Mesendoderm (in vitro differentiated cells): ENCODE measurements around the gene CLEC18B.

Experiments
- DNase-seq: peaks from one replicate; pipeline ENCODE4 v3.0.0; 2013
- H2AK5ac ChIP-seq: 2 replicates; pipeline ENCODE4 v1.6.1; 2013; ENCODE audit warnings: low read length, inconsistent platforms
- H2BK120ac ChIP-seq: 2 replicates; pipeline ENCODE4 v1.6.1; 2013; ENCODE audit warnings: low read depth, mild to moderate bottlenecking, low read length, moderate library complexity, mixed read lengths
- H2BK15ac ChIP-seq: replicated peaks from 2 replicates; pipeline ENCODE4 v1.6.1; 2013; ENCODE audit warnings: low read depth, mild to moderate bottlenecking, moderate library complexity
- H2BK5ac ChIP-seq: 2 replicates; pipeline ENCODE4 v1.6.1; 2013; ENCODE audit warnings: low read length, inconsistent platforms
- H3K18ac ChIP-seq: 2 replicates; pipeline ENCODE4 v1.6.1; 2013; ENCODE audit warnings: mild to moderate bottlenecking, low read length, mixed read lengths
- H3K23ac ChIP-seq: one replicate; pipeline ENCODE4 v1.6.1; 2013; ENCODE audit warnings: low read length
- H3K27ac ChIP-seq: 2 replicates; pipeline ENCODE4 v1.5.1; 2013; ENCODE audit warnings: low read depth, mild to moderate bottlenecking, inconsistent platforms, low read length, moderate library complexity
- H3K27me3 ChIP-seq: 2 replicates; pipeline ENCODE4 v1.6.1; 2013; ENCODE audit warnings: low read length, control low read depth, mild to moderate bottlenecking, inconsistent platforms; ENCODE audit not compliant: insufficient read depth, poor library complexity
- H3K36me3 ChIP-seq: 2 replicates; pipeline ENCODE4 v1.6.1; 2013; ENCODE audit warnings: low read length, inconsistent platforms; ENCODE audit not compliant: control insufficient read depth, insufficient read depth
- H3K4ac ChIP-seq: one replicate; pipeline ENCODE4 v1.6.1; 2013; ENCODE audit warnings: low read depth, mild to moderate bottlenecking, low read length, moderate library complexity
- H3K4me1 ChIP-seq: 2 replicates; pipeline ENCODE4 v1.6.1; 2013; ENCODE audit warnings: low read depth, low read length, inconsistent platforms; ENCODE audit not compliant: control insufficient read depth
- H3K4me2 ChIP-seq: 2 replicates; pipeline ENCODE4 v1.6.1; 2013; ENCODE audit warnings: low read length
- H3K4me3 ChIP-seq: 2 replicates; pipeline ENCODE4 v1.5.1; 2013; ENCODE audit warnings: mild to moderate bottlenecking, low read length
- H3K56ac ChIP-seq: one replicate; pipeline ENCODE4 v1.6.1; 2013; ENCODE audit warnings: low read length
- H3K79me1 ChIP-seq: 2 replicates; pipeline ENCODE4 v1.6.1; 2013; ENCODE audit warnings: low read length, inconsistent platforms
- H3K79me2 ChIP-seq: 2 replicates; pipeline ENCODE4 v1.6.1; 2013; ENCODE audit warnings: mild to moderate bottlenecking, low read length; ENCODE audit not compliant: control insufficient read depth, insufficient read depth
- H3K9ac ChIP-seq: 2 replicates; pipeline ENCODE4 v1.6.1; 2013; ENCODE audit warnings: low read length, inconsistent platforms
- H4K5ac ChIP-seq: one replicate; pipeline ENCODE4 v1.6.1; 2013; ENCODE audit warnings: low read length
- H4K8ac ChIP-seq: one replicate; pipeline ENCODE4 v1.6.1; 2013; ENCODE audit warnings: low read depth, mild to moderate bottlenecking, control low read depth, low read length, moderate library complexity
- WGBS: extraction: QIAGEN DNeasy Blood & Tissue Kit; methylation state at CpG from one replicate; pipeline ENCODE4 v1.1.7; 2013; ENCODE audit warnings: low lambda C conversion rate, missing lambda C conversion rate; ENCODE audit not compliant: insufficient coverage; ENCODE audit errors: extremely low coverage; 5-methylcytosine and 5-hydroxymethylcytosine counted together

The CLEC18B gene

GRCh38 chr16:74455619-74456289 is 34.5 kb upstream of the CLEC18B start:
- Histone ChIP-seq H3K79me1 (no peaks in the 10 kb centered on the region), H2BK120ac (no peak overlapping the region), H3K27ac (no peak overlapping the region), H4K8ac (no peak overlapping the region), H4K5ac (no peak overlapping the region), H3K56ac (no peak overlapping the region), H2BK5ac (no peak overlapping the region), H3K9ac (no peak overlapping the region), H3K18ac (no peak overlapping the region), H3K36me3 (peaks cover 4% of the 10 kb centered on the region), H3K79me2 (no peaks in the 10 kb centered on the region), H3K4me3 (no peak overlapping the region), H2AK5ac (no peak overlapping the region), H3K27me3 (no peaks in the 10 kb centered on the region), H3K23ac (no peak overlapping the region), H3K4ac (no peak overlapping the region), H3K4me2 (no peak overlapping the region), H2BK15ac (no peak overlapping the region), H3K4me1 (no peaks in the 10 kb centered on the region)
- no CpG with 5 or more reads among the region's 10 CpGs for WGBS
- no peak for DNase-seq

GRCh38 chr16:74455213-74455612 is 33.9 kb upstream of the CLEC18B start:
- Histone ChIP-seq H3K27me3 (no peaks in the 10 kb centered on the region), H3K9ac (no peak overlapping the region), H3K4me3 (no peak overlapping the region), H2AK5ac (no peak overlapping the region), H3K27ac (no peak overlapping the region), H2BK120ac (no peak overlapping the region), H3K79me2 (no peaks in the 10 kb centered on the region), H3K4me2 (no peak overlapping the region), H3K79me1 (no peaks in the 10 kb centered on the region), H4K8ac (no peak overlapping the region), H3K4ac (no peak overlapping the region), H3K36me3 (peaks cover 4% of the 10 kb centered on the region), H2BK15ac (no peak overlapping the region), H2BK5ac (no peak overlapping the region), H3K18ac (no peak overlapping the region), H3K56ac (no peak overlapping the region), H4K5ac (no peak overlapping the region), H3K23ac (no peak overlapping the region), H3K4me1 (no peaks in the 10 kb centered on the region)
- DNase-seq: no peak
- no CpG with 5 or more reads among the region's 7 CpGs for WGBS

- Histone ChIP-seq H3K9ac (no peak overlapping the region), H3K4me3 (no peak overlapping the region), H4K5ac (no peak overlapping the region), H3K4me1 (no peaks in the 10 kb centered on the region), H3K56ac (no peak overlapping the region), H2AK5ac (no peak overlapping the region), H3K36me3 (peaks cover 8% of the 10 kb centered on the region), H3K27ac (no peak overlapping the region), H3K27me3 (no peaks in the 10 kb centered on the region), H3K4me2 (no peak overlapping the region), H3K23ac (no peak overlapping the region), H3K79me1 (no peaks in the 10 kb centered on the region), H3K79me2 (no peaks in the 10 kb centered on the region), H3K18ac (no peak overlapping the region), H4K8ac (no peak overlapping the region), H2BK5ac (no peak overlapping the region), H2BK120ac (no peak overlapping the region), H2BK15ac (no peak overlapping the region), H3K4ac (no peak overlapping the region)
- DNase-seq: no peak
- no CpG with 5 or more reads among the region's 14 CpGs for WGBS
These were observed 30.9 kb upstream of the CLEC18B start for GRCh38 chr16:74451951-74452758.

- no CpG with 5 or more reads among the region's 20 CpGs for WGBS
These were observed 29.9 kb upstream of the CLEC18B start for GRCh38 chr16:74450967-74451760.

GRCh38 chr16:74450236-74450635 is 29.0 kb upstream of the CLEC18B start:
- peaks cover 8% of the 10 kb centered on the region for H3K36me3 ChIP-seq
- no peak overlapping the region for H2BK15ac ChIP-seq
- no CpG with 5 or more reads among the region's 3 CpGs for WGBS
- no peaks in the 10 kb centered on the region for H3K79me1 ChIP-seq
- H3K4me1 ChIP-seq: no peaks in the 10 kb centered on the region
- no peak overlapping the region for H3K23ac ChIP-seq
- no peak overlapping the region for H2AK5ac ChIP-seq
- no peak overlapping the region for H4K8ac ChIP-seq
- H3K4me3 ChIP-seq: no peak overlapping the region
- H2BK5ac ChIP-seq: no peak overlapping the region
- H3K27ac ChIP-seq: no peak overlapping the region
- no peak for DNase-seq
- H2BK120ac ChIP-seq: no peak overlapping the region
- no peak overlapping the region for H3K18ac ChIP-seq
- H4K5ac ChIP-seq: no peak overlapping the region
- no peak overlapping the region for H3K9ac ChIP-seq
- H3K27me3 ChIP-seq: no peaks in the 10 kb centered on the region
- H3K4me2 ChIP-seq: no peak overlapping the region
- H3K4ac ChIP-seq: no peak overlapping the region
- no peaks in the 10 kb centered on the region for H3K79me2 ChIP-seq
- H3K56ac ChIP-seq: no peak overlapping the region

More at GRCh38 chr16:74450967-74451760, 29.9 kb upstream of the CLEC18B start:
- H3K4ac ChIP-seq: no peak overlapping the region
- no peak overlapping the region for H2BK15ac ChIP-seq
- no peak overlapping the region for H3K27ac ChIP-seq
- no peak overlapping the region for H2AK5ac ChIP-seq
- peaks cover 8% of the 10 kb centered on the region for H3K36me3 ChIP-seq
- DNase-seq: no peak
- no peak overlapping the region for H4K8ac ChIP-seq
- no peak overlapping the region for H3K18ac ChIP-seq
- no peaks in the 10 kb centered on the region for H3K27me3 ChIP-seq
- no peaks in the 10 kb centered on the region for H3K79me2 ChIP-seq
- H3K56ac ChIP-seq: no peak overlapping the region
- no peak overlapping the region for H2BK5ac ChIP-seq
- no peak overlapping the region for H3K4me3 ChIP-seq
- H3K4me2 ChIP-seq: no peak overlapping the region
- no peak overlapping the region for H3K23ac ChIP-seq
- H2BK120ac ChIP-seq: no peak overlapping the region
- no peaks in the 10 kb centered on the region for H3K4me1 ChIP-seq
- H3K79me1 ChIP-seq: no peaks in the 10 kb centered on the region
- no peak overlapping the region for H4K5ac ChIP-seq
- no peak overlapping the region for H3K9ac ChIP-seq
